ENCODE measurements around the gene CADPS2.

Gene CADPS2

GRCh38 chr7:122588621-122589020 is 297.6 kb downstream of the CADPS2 start:
- TF ChIP-seq EZH2 (IDR thresholded peaks at IDR 0.05; ENCODE audit: borderline replicate concordance, low read depth, low read length, severe bottlenecking): no peak
- TF ChIP-seq, protein P1, sequence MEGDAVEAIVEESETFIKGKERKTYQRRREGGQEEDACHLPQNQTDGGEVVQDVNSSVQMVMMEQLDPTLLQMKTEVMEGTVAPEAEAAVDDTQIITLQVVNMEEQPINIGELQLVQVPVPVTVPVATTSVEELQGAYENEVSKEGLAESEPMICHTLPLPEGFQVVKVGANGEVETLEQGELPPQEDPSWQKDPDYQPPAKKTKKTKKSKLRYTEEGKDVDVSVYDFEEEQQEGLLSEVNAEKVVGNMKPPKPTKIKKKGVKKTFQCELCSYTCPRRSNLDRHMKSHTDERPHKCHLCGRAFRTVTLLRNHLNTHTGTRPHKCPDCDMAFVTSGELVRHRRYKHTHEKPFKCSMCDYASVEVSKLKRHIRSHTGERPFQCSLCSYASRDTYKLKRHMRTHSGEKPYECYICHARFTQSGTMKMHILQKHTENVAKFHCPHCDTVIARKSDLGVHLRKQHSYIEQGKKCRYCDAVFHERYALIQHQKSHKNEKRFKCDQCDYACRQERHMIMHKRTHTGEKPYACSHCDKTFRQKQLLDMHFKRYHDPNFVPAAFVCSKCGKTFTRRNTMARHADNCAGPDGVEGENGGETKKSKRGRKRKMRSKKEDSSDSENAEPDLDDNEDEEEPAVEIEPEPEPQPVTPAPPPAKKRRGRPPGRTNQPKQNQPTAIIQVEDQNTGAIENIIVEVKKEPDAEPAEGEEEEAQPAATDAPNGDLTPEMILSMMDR (IDR thresholded peaks at IDR 0.05; ENCODE audit: borderline replicate concordance, extremely low read depth, low read length, poor library complexity, severe bottlenecking): no peak
- ATAC-seq (ENCODE audit: insufficient read depth, low read depth) (no peak), DNase-seq (no peak)
- no peaks in the 10 kb centered on the region for H3K4me1 ChIP-seq (ENCODE audit: insufficient read depth, low read length)
- no peak overlapping the region for H3K4me3 ChIP-seq (ENCODE audit: low read depth in 1 of 2, low read length in 2 of 2)
- H3K27ac ChIP-seq (ENCODE audit: low read length): no peak overlapping the region
- no peak overlapping the region for H2AFZ ChIP-seq (ENCODE audit: low read depth, low read length)
- H3K36me3 ChIP-seq (ENCODE audit: insufficient read depth, low read length): no peaks in the 10 kb centered on the region
- no peak overlapping the region for H3K9ac ChIP-seq (ENCODE audit: low read depth, low read length)
- H3K27me3 ChIP-seq (ENCODE audit: insufficient read depth, low read length, poor library complexity): no peaks in the 10 kb centered on the region
- H3K9me3 ChIP-seq (ENCODE audit: insufficient read depth, low read length, severe bottlenecking): no peaks in the 10 kb centered on the region
- H3K4me2 ChIP-seq (ENCODE audit: insufficient read depth, low read length): no peak overlapping the region
- no peaks in the 10 kb centered on the region for H3K79me2 ChIP-seq (ENCODE audit: insufficient read depth, low read length)
- no peaks in the 10 kb centered on the region for H4K20me1 ChIP-seq (ENCODE audit: insufficient read depth, low read length)

GRCh38 chr7:122584676-122585251 is 301.5 kb downstream of the CADPS2 start:
- DNase-seq (no peak), ATAC-seq (ENCODE audit: insufficient read depth, low read depth) (no peak)
- H3K36me3 ChIP-seq (ENCODE audit: insufficient read depth, low read length): no peaks in the 10 kb centered on the region
- no peak overlapping the region for H2AFZ ChIP-seq (ENCODE audit: low read depth, low read length)
- H4K20me1 ChIP-seq (ENCODE audit: insufficient read depth, low read length): no peaks in the 10 kb centered on the region
- no peak overlapping the region for H3K4me2 ChIP-seq (ENCODE audit: insufficient read depth, low read length)
- TF ChIP-seq, protein P1 (IDR thresholded peaks at IDR 0.05; ENCODE audit: borderline replicate concordance, extremely low read depth, low read length, poor library complexity, severe bottlenecking): no peak
- no peak for TF ChIP-seq EZH2 (IDR thresholded peaks at IDR 0.05; ENCODE audit: borderline replicate concordance, low read depth, low read length, severe bottlenecking)
- no peak overlapping the region for H3K4me3 ChIP-seq (ENCODE audit: low read depth in 1 of 2, low read length in 2 of 2)
- H3K27ac ChIP-seq (ENCODE audit: low read length): no peak overlapping the region
- no peaks in the 10 kb centered on the region for H3K27me3 ChIP-seq (ENCODE audit: insufficient read depth, low read length, poor library complexity)
- H3K9ac ChIP-seq (ENCODE audit: low read depth, low read length): no peak overlapping the region
- H3K4me1 ChIP-seq (ENCODE audit: insufficient read depth, low read length): no peaks in the 10 kb centered on the region
- H3K9me3 ChIP-seq (ENCODE audit: insufficient read depth, low read length, severe bottlenecking): no peaks in the 10 kb centered on the region
- H3K79me2 ChIP-seq (ENCODE audit: insufficient read depth, low read length): no peaks in the 10 kb centered on the region

GRCh38 chr7:122578350-122578749 is 307.9 kb downstream of the CADPS2 start:
- H3K27ac ChIP-seq (ENCODE audit: low read length): no peak overlapping the region
- no peaks in the 10 kb centered on the region for H3K27me3 ChIP-seq (ENCODE audit: insufficient read depth, low read length, poor library complexity)
- no peak for DNase-seq
- no peaks in the 10 kb centered on the region for H3K9me3 ChIP-seq (ENCODE audit: insufficient read depth, low read length, severe bottlenecking)
- no peak overlapping the region for H3K4me3 ChIP-seq (ENCODE audit: low read depth in 1 of 2, low read length in 2 of 2)
- no peaks in the 10 kb centered on the region for H3K4me1 ChIP-seq (ENCODE audit: insufficient read depth, low read length)
- H3K36me3 ChIP-seq (ENCODE audit: insufficient read depth, low read length): no peaks in the 10 kb centered on the region
- no peak overlapping the region for H3K4me2 ChIP-seq (ENCODE audit: insufficient read depth, low read length)
- no peak for TF ChIP-seq EZH2 (IDR thresholded peaks at IDR 0.05; ENCODE audit: borderline replicate concordance, low read depth, low read length, severe bottlenecking)
- TF ChIP-seq, protein P1 (IDR thresholded peaks at IDR 0.05; ENCODE audit: borderline replicate concordance, extremely low read depth, low read length, poor library complexity, severe bottlenecking): no peak
- no peaks in the 10 kb centered on the region for H4K20me1 ChIP-seq (ENCODE audit: insufficient read depth, low read length)
- no peak overlapping the region for H2AFZ ChIP-seq (ENCODE audit: low read depth, low read length)
- H3K9ac ChIP-seq (ENCODE audit: low read depth, low read length): no peak overlapping the region
- ATAC-seq (ENCODE audit: insufficient read depth, low read depth): no peak
- no peaks in the 10 kb centered on the region for H3K79me2 ChIP-seq (ENCODE audit: insufficient read depth, low read length)
